ENCODE measurements around the gene ARHGAP1. TPM values are rescaled to one million over a fixed set of nuclear protein-coding genes. Genes with fewer than 3 reads are reported as not detected.

ARHGAP1 gene
- total and polyA plus RNA-seq, 8 donors = 18.7 to 51.1 (median 28.4) TPM

- intact Hi-C loops (cut with DNase I) = no loop called here
- TF ChIP-seq CTCF (IDR thresholded peaks at IDR 0.05) = no peak
- H3K36me3 ChIP-seq = peaks cover 0 to under 1% (median 0%) of the 10 kb centered on the region in 3 donors
- H3K9me3 ChIP-seq = no peaks in the 10 kb centered on the region
- no peak overlapping the region for H3K27ac ChIP-seq
- ATAC-seq (no peak), DNase-seq (no peak), FAIRE-seq (no peak)
- H3K4me3 ChIP-seq = no peak overlapping the region
- WGBS, 2 donors = 93 to 95% methylated on average over 11 of the region's 11 CpGs
- H3K27me3 ChIP-seq = no peaks in the 10 kb centered on the region
- no peaks in the 10 kb centered on the region for H3K4me1 ChIP-seq
These were observed 37.3 kb upstream of the ARHGAP1 start for GRCh38 chr11:46737699-46738098.

- intact Hi-C loops (cut with DNase I) = no loop called here
- Histone ChIP-seq H3K27ac (no peak overlapping the region), H3K27me3 (no peaks in the 10 kb centered on the region), H3K4me3 (no peak overlapping the region), H3K9me3 (no peaks in the 10 kb centered on the region), H3K4me1 (no peaks in the 10 kb centered on the region), H3K36me3 (no peaks in the 10 kb centered on the region)
- 34 to 40% methylated on average over 5 of the region's 5 CpGs for WGBS, 2 donors
- FAIRE-seq (no peak), DNase-seq (no peak), ATAC-seq (peak in 1 of 4 donors; percentile 41)
- no peak for TF ChIP-seq CTCF (IDR thresholded peaks at IDR 0.05)
These were observed 36.2 kb upstream of the ARHGAP1 start for GRCh38 chr11:46736615-46737014.

GRCh38 chr11:46736146-46736545, 35.7 kb upstream of the ARHGAP1 start:
- H3K9me3 ChIP-seq = no peaks in the 10 kb centered on the region
- no peaks in the 10 kb centered on the region for H3K4me1 ChIP-seq
- ATAC-seq (no peak), DNase-seq (no peak), FAIRE-seq (no peak)
- H3K27me3 ChIP-seq = no peaks in the 10 kb centered on the region
- intact Hi-C loops (cut with DNase I) = no loop called here
- no peaks in the 10 kb centered on the region for H3K36me3 ChIP-seq
- no peak overlapping the region for H3K4me3 ChIP-seq
- WGBS, 2 donors = 89 to 91% methylated on average over 7 of the region's 7 CpGs
- TF ChIP-seq CTCF (IDR thresholded peaks at IDR 0.05) = no peak
- H3K27ac ChIP-seq = no peak overlapping the region

- no peaks in the 10 kb centered on the region for H3K36me3 ChIP-seq
- DNase-seq = peak in 1 of 6 donors; percentile 15
These were observed 32.8 kb upstream of the ARHGAP1 start for GRCh38 chr11:46733234-46733633.

More at GRCh38 chr11:46733234-46733633, 32.8 kb upstream of the ARHGAP1 start:
- no peaks in the 10 kb centered on the region for H3K4me1 ChIP-seq
- no peak overlapping the region for H3K27ac ChIP-seq
- ATAC-seq (no peak), FAIRE-seq (no peak)
- no peak overlapping the region for H3K4me3 ChIP-seq
- no peaks in the 10 kb centered on the region for H3K27me3 ChIP-seq
- no peaks in the 10 kb centered on the region for H3K9me3 ChIP-seq
- no peak for TF ChIP-seq CTCF (IDR thresholded peaks at IDR 0.05)
- intact Hi-C loops (cut with DNase I) = no loop called here
- WGBS, 2 donors = 88 to 91% methylated on average over 1 of the region's 1 CpG
